ENCODE results near the gene AGBL2.

- TF ChIP-seq CTCF (IDR thresholded peaks at IDR 0.05; ENCODE audit: low read depth, low read length) = no peak
- no peak for TF ChIP-seq EZH2phosphoT487 (IDR thresholded peaks at IDR 0.05; ENCODE audit: low read depth)
Observed at GRCh38 chr11:47723041-47723440, 7.9 kb upstream of the AGBL2 start.

Data from OCI-LY3 (cell line).